Fibroblast of mammary gland (primary cell): Measurements from ENCODE around the gene JMJD1C.

Experiments used
- DNase-seq: peaks from one replicate; pipeline ENCODE4 v3.0.0-alpha.2; 2010; ENCODE audit warnings: low read depth
- H3K4me3 ChIP-seq: 2 replicates; pipeline ENCODE4 v1.5.1; 2011; ENCODE audit warnings: low read depth, mild to moderate bottlenecking, low read length, moderate library complexity; ENCODE audit not compliant: control insufficient read depth
- TF ChIP-seq, protein P1 (sequence below): conservative IDR thresholded peaks from 2 replicates; pipeline ENCODE4 v1.5.1; 2011; ENCODE audit warnings: low read depth, low read length, inconsistent platforms; ENCODE audit not compliant: control insufficient read depth, insufficient read depth

JMJD1C gene

DNA sequence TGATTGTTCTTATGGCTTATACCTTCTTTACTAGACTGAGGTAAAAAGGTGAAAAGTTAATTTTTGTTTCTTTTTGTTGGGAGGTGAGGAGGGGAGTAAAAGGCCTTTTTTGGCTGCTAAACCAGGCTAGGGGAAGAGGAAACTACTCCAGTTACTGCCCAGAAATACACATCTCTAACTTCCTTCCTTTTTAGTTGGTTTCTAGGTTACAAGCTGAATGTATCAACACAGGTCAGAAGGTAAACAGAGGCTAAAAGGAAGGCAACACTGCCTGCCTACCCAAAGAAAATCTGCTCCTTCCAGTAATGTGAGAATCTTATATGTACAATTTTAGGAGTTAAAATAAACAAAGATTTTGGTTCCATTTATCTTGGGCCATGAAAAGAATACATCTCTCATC, 192.2 kb downstream of the JMJD1C start:
- TF ChIP-seq, protein P1, sequence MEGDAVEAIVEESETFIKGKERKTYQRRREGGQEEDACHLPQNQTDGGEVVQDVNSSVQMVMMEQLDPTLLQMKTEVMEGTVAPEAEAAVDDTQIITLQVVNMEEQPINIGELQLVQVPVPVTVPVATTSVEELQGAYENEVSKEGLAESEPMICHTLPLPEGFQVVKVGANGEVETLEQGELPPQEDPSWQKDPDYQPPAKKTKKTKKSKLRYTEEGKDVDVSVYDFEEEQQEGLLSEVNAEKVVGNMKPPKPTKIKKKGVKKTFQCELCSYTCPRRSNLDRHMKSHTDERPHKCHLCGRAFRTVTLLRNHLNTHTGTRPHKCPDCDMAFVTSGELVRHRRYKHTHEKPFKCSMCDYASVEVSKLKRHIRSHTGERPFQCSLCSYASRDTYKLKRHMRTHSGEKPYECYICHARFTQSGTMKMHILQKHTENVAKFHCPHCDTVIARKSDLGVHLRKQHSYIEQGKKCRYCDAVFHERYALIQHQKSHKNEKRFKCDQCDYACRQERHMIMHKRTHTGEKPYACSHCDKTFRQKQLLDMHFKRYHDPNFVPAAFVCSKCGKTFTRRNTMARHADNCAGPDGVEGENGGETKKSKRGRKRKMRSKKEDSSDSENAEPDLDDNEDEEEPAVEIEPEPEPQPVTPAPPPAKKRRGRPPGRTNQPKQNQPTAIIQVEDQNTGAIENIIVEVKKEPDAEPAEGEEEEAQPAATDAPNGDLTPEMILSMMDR, result no peak
- DNase-seq, result no peak
- no peak overlapping the region for H3K4me3 ChIP-seq

DNA sequence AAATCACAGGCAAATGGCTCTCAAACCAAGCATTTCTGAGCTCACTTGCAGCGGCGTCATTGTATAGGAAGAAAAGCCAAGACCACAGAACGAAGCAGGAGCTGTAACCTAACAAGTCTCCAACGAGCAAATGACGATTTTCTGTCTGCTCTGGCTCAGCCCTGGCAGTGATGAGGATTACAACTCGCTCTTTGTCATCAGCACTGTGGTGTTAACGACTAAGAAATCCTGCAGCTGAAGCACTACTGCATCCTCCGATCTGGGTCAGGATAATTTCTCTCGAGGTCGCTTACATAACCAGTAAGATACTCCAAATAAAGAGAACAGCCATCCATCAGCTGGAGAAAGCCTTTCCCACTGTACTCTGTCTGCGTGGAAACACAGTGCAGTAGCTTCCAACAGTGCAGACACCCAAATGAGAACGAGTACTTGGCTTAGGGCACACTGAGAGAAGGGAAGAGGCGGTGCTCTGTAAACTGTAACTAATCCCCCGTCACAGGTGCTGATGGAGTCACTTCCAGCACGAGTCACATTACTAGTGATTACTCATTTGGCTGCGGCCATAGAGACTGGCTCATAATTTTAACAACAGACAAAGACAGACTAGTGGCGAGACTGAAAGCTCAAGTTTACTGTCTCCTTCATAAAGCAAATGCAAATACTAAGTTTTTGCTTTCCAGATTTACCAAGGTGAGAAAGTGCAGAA, 196.8 kb downstream of the JMJD1C start:
- TF ChIP-seq, protein P1, result peak; percentile 29
- peak overlapping the region; percentile 84 for H3K4me3 ChIP-seq
- peak; percentile 98 for DNase-seq

DNA sequence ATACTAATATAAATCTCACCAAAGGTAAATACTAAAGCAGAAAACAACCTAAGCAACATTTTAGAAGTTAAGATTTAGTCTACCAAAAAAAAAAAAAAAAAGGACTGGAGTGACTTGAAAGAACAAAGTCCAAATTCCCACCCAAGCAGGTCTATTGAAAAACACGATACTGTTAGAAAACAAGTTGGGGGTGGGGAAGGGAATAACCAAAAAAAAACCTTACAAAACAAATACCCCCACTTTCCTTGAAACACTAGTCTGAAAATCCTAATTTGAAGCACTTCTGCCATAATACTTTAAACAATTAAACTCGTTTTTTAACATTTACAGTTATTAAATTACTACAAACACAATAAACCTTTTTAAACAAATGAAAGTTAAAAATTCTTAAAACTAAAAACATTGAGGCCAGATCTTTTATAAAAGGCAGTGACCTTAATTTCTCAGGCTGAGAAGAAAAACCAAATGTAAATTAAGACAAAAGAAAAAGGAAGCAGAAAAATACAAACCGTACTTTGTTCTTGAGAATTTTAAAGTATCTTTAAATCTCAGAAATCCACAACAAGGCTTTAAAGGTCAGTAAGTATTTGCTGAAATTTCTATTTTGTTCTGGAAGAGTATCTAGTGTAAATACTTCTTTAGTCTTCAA, 197.5 kb downstream of the JMJD1C start:
- TF ChIP-seq, protein P1, result no peak
- DNase-seq, result peak; percentile 51
- peak overlapping the region; percentile 84 for H3K4me3 ChIP-seq

DNA sequence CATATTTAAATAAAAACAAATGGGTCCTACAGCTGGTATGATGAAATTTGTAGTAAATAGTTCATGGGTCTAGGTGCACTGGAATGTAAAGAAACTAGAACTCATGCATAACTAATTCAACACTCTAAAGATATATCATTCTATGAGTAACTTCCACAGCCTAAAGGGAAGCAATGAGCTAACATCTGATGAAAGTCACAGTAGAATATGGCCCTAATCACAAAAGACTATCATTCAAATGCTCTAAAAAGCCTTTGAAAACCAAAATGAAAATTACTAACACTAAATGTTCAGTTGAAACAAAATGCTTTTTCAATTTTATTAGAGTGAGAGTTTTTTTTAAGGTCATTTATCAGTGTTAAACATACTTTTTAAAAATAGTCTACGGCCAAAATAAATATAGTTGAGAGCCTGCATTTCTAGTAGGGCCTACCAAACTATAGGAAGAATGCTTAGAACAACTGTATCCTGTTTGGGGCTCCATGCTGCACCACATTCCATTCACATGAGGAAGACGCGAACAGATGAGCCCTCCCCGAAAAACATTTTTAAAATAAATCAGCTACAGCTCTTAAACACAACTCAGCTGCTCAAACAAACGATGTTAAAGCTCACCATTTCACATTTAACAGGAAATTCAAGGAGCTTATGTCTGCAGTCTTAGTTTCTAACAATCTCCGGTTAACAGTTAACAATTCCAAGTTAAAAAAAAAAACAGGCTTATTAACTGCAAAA, 198.2 kb downstream of the JMJD1C start:
- TF ChIP-seq, protein P1, result no peak
- H3K4me3 ChIP-seq, result peak overlapping the region; percentile 84
- peak; percentile 87 for DNase-seq

GRCh38 chr10:63266391-63267316, 199.1 kb downstream of the JMJD1C start:
- no peak for DNase-seq
- TF ChIP-seq, protein P1, result no peak
- peak overlapping the region; percentile 84 for H3K4me3 ChIP-seq

GRCh38 chr10:63265683-63266235, 200.0 kb downstream of the JMJD1C start:
- no peak for DNase-seq
- H3K4me3 ChIP-seq, result peak overlapping the region; percentile 84
- TF ChIP-seq, protein P1, result no peak
